Measurements from ENCODE around the gene ARID4B. TPM values are rescaled to one million over a fixed set of nuclear protein-coding genes. Genes with fewer than 3 reads are reported as not detected.

The ARID4B gene
- total RNA-seq, 1 experiment from 2014 or later: 28.3 TPM

- ChIA-PET POLR2A (no interaction called here), RAD21 (ENCODE audit: low non-redundant PET in 1 of 2, low total read pairs in 2 of 2, uncharacterized antibody in 2 of 2, unreplicated experiment in 2 of 2) (no interaction called here), CTCF (interaction anchor here (0.9 to 1.5 kb wide), 2 partner anchors 12 to 21 kb away, joined by 3 to 4 read pairs; no protein-coding TSS in a partner anchor)
- TF ChIP-seq FOSL1 (IDR thresholded peaks at IDR 0.05; ENCODE audit: low read depth): no peak
- no peak for TF ChIP-seq POLR2A (IDR thresholded peaks at IDR 0.05; ENCODE audit: borderline replicate concordance, extremely low read depth, insufficient read depth, insufficient read length)
- no peak for TF ChIP-seq TCF7L2 (IDR thresholded peaks at IDR 0.05; ENCODE audit: borderline replicate concordance, extremely low read depth, insufficient read depth, insufficient read length)
- no peak for TF ChIP-seq REST (IDR thresholded peaks at IDR 0.05; ENCODE audit: low read depth)
- TF ChIP-seq SIN3A (IDR thresholded peaks at IDR 0.05; ENCODE audit: low read depth): no peak
- TF ChIP-seq ATF3 (IDR thresholded peaks at IDR 0.05): no peak
- TF ChIP-seq CTCF (IDR thresholded peaks at IDR 0.05 in 2 of 3, conservative IDR thresholded peaks at IDR 0.05 in 1 of 3; ENCODE audit: borderline replicate concordance in 1 of 3, insufficient read depth in 1 of 3, low read depth in 2 of 3, low read length in 2 of 3): no peak
- no peak for TF ChIP-seq ZFX (IDR thresholded peaks at IDR 0.05)
- no peak for TF ChIP-seq MAX (IDR thresholded peaks at IDR 0.05)
- no peak for TF ChIP-seq CEBPB (IDR thresholded peaks at IDR 0.05; ENCODE audit: low read depth)
- no peak for TF ChIP-seq SRF (IDR thresholded peaks at IDR 0.05; ENCODE audit: low read depth)
- TF ChIP-seq CBX3 (IDR thresholded peaks at IDR 0.05; ENCODE audit: low read depth): no peak
- TF ChIP-seq EGR1 (IDR thresholded peaks at IDR 0.05; ENCODE audit: low read depth): no peak
- no peak for TF ChIP-seq RAD21 (IDR thresholded peaks at IDR 0.05; ENCODE audit: low read depth)
- TF ChIP-seq EZH2phosphoT487 (IDR thresholded peaks at IDR 0.05; ENCODE audit: borderline replicate concordance): no peak
- no peak for TF ChIP-seq JUND (IDR thresholded peaks at IDR 0.05)
- no peak for TF ChIP-seq ZNF274 (IDR thresholded peaks at IDR 0.05; ENCODE audit: low read depth, low read length)
- no peak for TF ChIP-seq POLR2AphosphoS5 (IDR thresholded peaks at IDR 0.05; ENCODE audit: low read depth, low read length)
- no peak for TF ChIP-seq ELF1 (IDR thresholded peaks at IDR 0.05; ENCODE audit: borderline replicate concordance, low read depth)
- no peak overlapping the region for H3K4me3 ChIP-seq (replicated peaks in 1 of 2; ENCODE audit: low read depth in 1 of 2, low read length in 2 of 2)
- no peak for ATAC-seq
- no TSS peak for BruUV-seq (replicated peaks)
- no peaks in the 10 kb centered on the region for H4K20me1 ChIP-seq (ENCODE audit: insufficient read depth)
- H3K4me2 ChIP-seq (ENCODE audit: low read length): no peak overlapping the region
- peaks cover 5 to 16% of the 10 kb centered on the region in 2 experiments; a peak in 3 of 4 replicates for H3K36me3 ChIP-seq (ENCODE audit: control insufficient read depth in 1 of 2, insufficient read depth in 2 of 2, low read length in 2 of 2)
- H3K27me3 ChIP-seq (ENCODE audit: insufficient read depth, low read length): no peaks in the 10 kb centered on the region
- no peaks in the 10 kb centered on the region for H3K9me3 ChIP-seq (ENCODE audit: control insufficient read depth in 1 of 2, insufficient read depth in 1 of 2, low read depth in 1 of 2, low read length in 2 of 2)
- no peak overlapping the region for H3K9ac ChIP-seq (ENCODE audit: low read length)
- no peaks in the 10 kb centered on the region for H3K9me2 ChIP-seq (ENCODE audit: insufficient read depth)
- H3K27ac ChIP-seq (ENCODE audit: low read depth, low read length): no peak overlapping the region
- intact Hi-C loops (cut with micrococcal nuclease): loop anchor here (10.0 kb wide), 1 partner anchor 246 kb away; no protein-coding TSS in a partner anchor
- H3K79me2 ChIP-seq (ENCODE audit: insufficient read depth, low read length): no peaks in the 10 kb centered on the region
- no peaks in the 10 kb centered on the region for H3K4me1 ChIP-seq (ENCODE audit: control insufficient read depth in 1 of 2, insufficient read depth in 2 of 2, low read length in 2 of 2)
- no peak for DNase-seq (ENCODE audit: low read depth, low spot score)
- H2AFZ ChIP-seq (ENCODE audit: low read depth, low read length, poor library complexity, severe bottlenecking): no peak overlapping the region
Measured at GRCh38 chr1:235168375-235168774, 159.6 kb downstream of the ARID4B start.
